Fibroblast of lung (primary cell): ENCODE results near the gene SMG6. TPM values are rescaled to one million over a fixed set of nuclear protein-coding genes. Genes with fewer than 3 reads are reported as not detected.
"Not testable (repeated sequence)": the region's sequence is repeated elsewhere in the genome, so short reads cannot be mapped to it uniquely, and the experiment has no call there.

ENCODE experiments used
- DNase-seq, 2 donors: peaks; one replicate each; pipeline versions ENCODE4 v3.0.0 to v3.0.0-alpha.2; 2010; ENCODE audit warnings: low read depth in 2 of 2
- H2AFZ ChIP-seq: 2 replicates; pipeline ENCODE4 v1.5.1; 2012; ENCODE audit warnings: low read length, control low read depth, inconsistent platforms
- H3K27ac ChIP-seq: 2 replicates; pipeline ENCODE4 v1.5.1; 2011; ENCODE audit warnings: low read length, control low read depth; ENCODE audit not compliant: insufficient read depth
- H3K27me3 ChIP-seq: 2 replicates; pipeline ENCODE4 v1.5.1; 2011; ENCODE audit warnings: mild to moderate bottlenecking, low read length; ENCODE audit not compliant: control insufficient read depth, insufficient read depth
- H3K36me3 ChIP-seq: 2 replicates; pipeline ENCODE4 v1.5.1; 2011; ENCODE audit warnings: low read length; ENCODE audit not compliant: control insufficient read depth, insufficient read depth
- H3K4me1 ChIP-seq: 2 replicates; pipeline ENCODE4 v1.5.1; 2011; ENCODE audit warnings: low read length; ENCODE audit not compliant: control insufficient read depth, insufficient read depth; ENCODE audit errors: extremely low read depth
- H3K4me2 ChIP-seq: 2 replicates; pipeline ENCODE4 v1.5.1; 2011; ENCODE audit warnings: low read length, control low read depth; ENCODE audit not compliant: insufficient read depth; ENCODE audit errors: extremely low read depth
- H3K4me3 ChIP-seq, 4 experiments: fragments of 200-600 bp in 1 of 4; sonication (generic) in 1 of 4; replicated peaks in 1 of 4; 2 replicates each; pipeline ENCODE4 v1.5.1; 2011 to 2016; ENCODE audit warnings: low read length in 4 of 4, low read depth in 3 of 4, mild to moderate bottlenecking in 3 of 4, control low read depth in 2 of 4, inconsistent platforms in 1 of 4, mixed read lengths in 1 of 4; ENCODE audit not compliant: insufficient read depth in 1 of 4; ENCODE audit errors: control extremely low read depth in 1 of 4
- H3K79me2 ChIP-seq: 2 replicates; pipeline ENCODE4 v1.5.1; 2012; ENCODE audit warnings: mild to moderate bottlenecking, low read length, inconsistent platforms; ENCODE audit not compliant: control insufficient read depth, insufficient read depth
- H3K9ac ChIP-seq: 2 replicates; pipeline ENCODE4 v1.5.1; 2011; ENCODE audit warnings: mild to moderate bottlenecking, low read length, control low read depth; ENCODE audit not compliant: insufficient read depth
- H3K9me3 ChIP-seq: 2 replicates; pipeline ENCODE4 v1.5.1; 2012; ENCODE audit warnings: low read depth, low read length; ENCODE audit not compliant: control insufficient read depth, insufficient read depth
- H4K20me1 ChIP-seq: 2 replicates; pipeline ENCODE4 v1.5.1; 2011; ENCODE audit warnings: low read length; ENCODE audit not compliant: control insufficient read depth, insufficient read depth; ENCODE audit errors: extremely low read depth
- CTCF ChIP-seq, 2 donors: IDR thresholded peaks in 1 of 2; conservative IDR thresholded peaks in 1 of 2; 1 replicate in 1 of 2; 2 replicates in 1 of 2; pipeline ENCODE4 v1.5.1; 2011 to 2012; ENCODE audit warnings: low read length in 2 of 2, control low read depth in 1 of 2, inconsistent platforms in 1 of 2, low read depth in 1 of 2, mild to moderate bottlenecking in 1 of 2
- EZH2 ChIP-seq: IDR thresholded peaks from 2 replicates; pipeline ENCODE4 v1.5.1; 2012; ENCODE audit warnings: low read length, control low read depth, mild to moderate bottlenecking; ENCODE audit errors: missing control alignments
- polyA plus RNA-seq, 2 donors: library from polyadenylated mRNA; depleted of rRNA in 1 of 2; stranded (reverse) in 1 of 2; unstranded in 1 of 2; fragments of >200 nt; gene quantifications; 2 replicates each; pipeline ENCODE4 v1.2.1, GENCODE V29; 2011 to 2012; ENCODE audit warnings: missing spikeins in 1 of 2
- total RNA-seq: library from RNA; depleted of rRNA; stranded (reverse); fragments of >200 nt; gene quantifications from 2 replicates; pipeline ENCODE4 v1.2.1, GENCODE V29; 2014

The SMG6 gene
- total and polyA plus RNA-seq, 2 donors (not counting 1 experiment from before 2014, with no cell fraction given) = 14.7 to 29.9 TPM

GRCh38 chr17:2259769-2260536 is 43.6 kb downstream of the SMG6 start:
- H3K9me3 ChIP-seq = no peaks in the 10 kb centered on the region
- no peaks in the 10 kb centered on the region for H3K27me3 ChIP-seq
- no peaks in the 10 kb centered on the region for H3K79me2 ChIP-seq
- no peak overlapping the region for H3K27ac ChIP-seq
- H3K4me2 ChIP-seq = no peak overlapping the region
- no peak overlapping the region for H3K4me3 ChIP-seq
- no peaks in the 10 kb centered on the region for H3K36me3 ChIP-seq
- H3K4me1 ChIP-seq = peaks cover 12% of the 10 kb centered on the region
- TF ChIP-seq EZH2 (no peak), CTCF (conservative IDR thresholded peaks at IDR 0.05 in 1 of 2, IDR thresholded peaks at IDR 0.05 in 1 of 2; ENCODE audit: low read depth in 1 of 2, low read length in 2 of 2) (no peak)
- H4K20me1 ChIP-seq = no peaks in the 10 kb centered on the region
- peak in 1 of 2 donors; percentile 84 for DNase-seq
- H2AFZ ChIP-seq = no peak overlapping the region
- no peak overlapping the region for H3K9ac ChIP-seq

GRCh38 chr17:2258830-2259229 is 44.8 kb downstream of the SMG6 start:
- H3K9ac ChIP-seq, DNase-seq, H3K27me3 ChIP-seq, H3K9me3 ChIP-seq, H3K4me2 ChIP-seq, H3K4me3 ChIP-seq, H3K79me2 ChIP-seq, H3K4me1 ChIP-seq, H2AFZ ChIP-seq, H4K20me1 ChIP-seq, H3K36me3 ChIP-seq, H3K27ac ChIP-seq: not testable (repeated sequence)

GRCh38 chr17:2253768-2254406 is 49.7 kb downstream of the SMG6 start:
- no peak overlapping the region for H3K27ac ChIP-seq
- H3K4me2 ChIP-seq = no peak overlapping the region
- no peak for TF ChIP-seq EZH2
- TF ChIP-seq CTCF (conservative IDR thresholded peaks at IDR 0.05 in 1 of 2, IDR thresholded peaks at IDR 0.05 in 1 of 2; ENCODE audit: low read depth in 1 of 2, low read length in 2 of 2) = no peak
- H3K9me3 ChIP-seq = no peaks in the 10 kb centered on the region
- H3K36me3 ChIP-seq = peaks cover 2% of the 10 kb centered on the region
- DNase-seq = no peak
- H3K4me1 ChIP-seq = peaks cover 5% of the 10 kb centered on the region
- no peaks in the 10 kb centered on the region for H4K20me1 ChIP-seq
- H2AFZ ChIP-seq = no peak overlapping the region
- H3K9ac ChIP-seq = no peak overlapping the region
- H3K27me3 ChIP-seq = no peaks in the 10 kb centered on the region
- no peaks in the 10 kb centered on the region for H3K79me2 ChIP-seq
- H3K4me3 ChIP-seq = no peak overlapping the region
